PC-3 (cell line): ENCODE results near the gene NUP133. TPM values are rescaled to one million over a fixed set of nuclear protein-coding genes. Genes with fewer than 3 reads are reported as not detected.

Source experiments
- ATAC-seq: fragments of 200-7000 bp; cut with Tn5 transposase; 2 replicates; pipeline ENCODE4 v1.9.1; 2020; ENCODE audit warnings: mild to moderate bottlenecking, moderate library complexity
- BruUV-seq: library from RNA; stranded (reverse); fragments of 400-500 nt; replicated peaks from 2 replicates; lab custom pipeline; 2021; lab: Mats Ljungman, UMichigan
- CTCF ChIA-PET: fragments of 300-600 bp; sonication (Branson Sonifier 250); formaldehyde crosslinking; loops from one replicate; lab custom pipeline; 2022; ENCODE audit warnings: antibody characterized with exemption; lab: Charles Lee
- POLR2A ChIA-PET: fragments of 300-600 bp; sonication (Branson Sonifier 250); formaldehyde crosslinking; loops from one replicate; lab custom pipeline; 2022; ENCODE audit warnings: antibody characterized with exemption; ENCODE audit not compliant: unreplicated experiment; lab: Charles Lee
- DNase-seq: peaks from one replicate; pipeline ENCODE4 v3.0.0-alpha.2; 2015
- H2AFZ ChIP-seq: fragments of 300-600 bp; sonication (generic); 2 replicates; pipeline ENCODE4 v1.6.0; 2016; ENCODE audit warnings: antibody characterized with exemption, low read length
- H3F3A ChIP-seq: fragments of 300-600 bp; sonication (generic); one replicate; pipeline ENCODE4 v1.6.0; 2017; ENCODE audit warnings: antibody characterized with exemption, low read length, control low read depth, mild to moderate bottlenecking; ENCODE audit not compliant: unreplicated experiment
- H3K27ac ChIP-seq: fragments of 300-600 bp; sonication (generic); 2 replicates; pipeline ENCODE4 v1.5.1; 2016; ENCODE audit warnings: mild to moderate bottlenecking, low read length
- H3K27me3 ChIP-seq: fragments of 300-600 bp; sonication (generic); 2 replicates; pipeline ENCODE4 v1.6.1; 2016; ENCODE audit warnings: low read length, mixed read lengths
- H3K36me3 ChIP-seq: fragments of 300-600 bp; sonication (generic); 2 replicates; pipeline ENCODE4 v1.6.1; 2016; ENCODE audit warnings: low read depth, mixed run types, low read length, mixed read lengths
- H3K4me1 ChIP-seq: fragments of 300-600 bp; sonication (generic); 2 replicates; pipeline ENCODE4 v1.5.1; 2016; ENCODE audit warnings: low read length; ENCODE audit not compliant: insufficient read depth
- H3K4me2 ChIP-seq: fragments of 300-600 bp; sonication (generic); 2 replicates; pipeline ENCODE4 v1.6.0; 2016; ENCODE audit warnings: low read length
- H3K4me3 ChIP-seq: fragments of 300-600 bp; sonication (generic); 2 replicates; pipeline ENCODE4 v1.5.1; 2016; ENCODE audit warnings: mild to moderate bottlenecking, low read length, mixed read lengths
- H3K79me2 ChIP-seq: fragments of 300-600 bp; sonication (generic); 2 replicates; pipeline ENCODE4 v1.6.1; 2017; ENCODE audit warnings: low read length, mixed read lengths
- H3K9ac ChIP-seq: fragments of 300-600 bp; sonication (generic); 2 replicates; pipeline ENCODE4 v1.6.0; 2016; ENCODE audit warnings: mild to moderate bottlenecking, low read length
- H3K9me2 ChIP-seq: fragments of 300-600 bp; sonication (generic); replicated peaks from 2 replicates; pipeline ENCODE4 v1.6.1; 2016; ENCODE audit warnings: mixed run types, low read length, mixed read lengths
- H3K9me3 ChIP-seq: fragments of 300-600 bp; sonication (generic); 2 replicates; pipeline ENCODE4 v1.6.1; 2016; ENCODE audit warnings: low read length, mixed read lengths
- H4K20me1 ChIP-seq: fragments of 300-600 bp; sonication (generic); 2 replicates; pipeline ENCODE4 v1.6.1; 2016; ENCODE audit warnings: low read length, mixed read lengths
- CTCF ChIP-seq: fragments of 300-600 bp; sonication (generic); conservative IDR thresholded peaks from 2 replicates; pipeline ENCODE4 v1.5.1; 2017; ENCODE audit warnings: antibody characterized with exemption, low read depth, mild to moderate bottlenecking, low read length
- EZH2 ChIP-seq: fragments of 300-600 bp; sonication (generic); IDR thresholded peaks from one replicate; pipeline ENCODE4 v1.6.1; 2017; ENCODE audit warnings: antibody characterized with exemption, mild to moderate bottlenecking, low read length; ENCODE audit not compliant: unreplicated experiment
- EZH2phosphoT487 ChIP-seq: fragments of 300-600 bp; sonication (generic); IDR thresholded peaks from 2 replicates; pipeline ENCODE4 v1.6.1; 2018; ENCODE audit warnings: mild to moderate bottlenecking, antibody characterized with exemption, low read length, borderline replicate concordance
- intact Hi-C: fragments of 100-400 bp; cut with micrococcal nuclease; formaldehyde crosslinking; loops from 2 replicates; pipeline ENCODE4 v1.9.0; 2023
- total RNA-seq: library from RNA; depleted of rRNA; stranded (reverse); fragments of >200 nt; gene quantifications from 2 replicates; pipeline ENCODE4 v1.2.3, GENCODE V29; 2014

NUP133 gene
- total RNA-seq, 1 experiment from 2014 or later: 63.6 TPM

GRCh38 chr1:229531326-229531725 is 23.2 kb upstream of the NUP133 start:
- Histone ChIP-seq H2AFZ (no peak overlapping the region), H3K27me3 (no peaks in the 10 kb centered on the region), H3K4me1 (no peaks in the 10 kb centered on the region), H3K9me2 (no peaks in the 10 kb centered on the region), H3K4me2 (no peak overlapping the region), H4K20me1 (no peaks in the 10 kb centered on the region), H3F3A (no peaks in the 10 kb centered on the region), H3K27ac (no peak overlapping the region), H3K9ac (no peak overlapping the region), H3K4me3 (no peak overlapping the region), H3K9me3 (no peaks in the 10 kb centered on the region), H3K36me3 (peaks cover 28% of the 10 kb centered on the region; the same call in 1 of the 2 replicates), H3K79me2 (no peaks in the 10 kb centered on the region)
- TF ChIP-seq EZH2 (no peak), CTCF (no peak), EZH2phosphoT487 (no peak)
- ChIA-PET CTCF (no interaction called here), POLR2A (no interaction called here)
- intact Hi-C loops: no loop called here
- BruUV-seq: no TSS peak
- ATAC-seq (no peak), DNase-seq (no peak)

DNA sequence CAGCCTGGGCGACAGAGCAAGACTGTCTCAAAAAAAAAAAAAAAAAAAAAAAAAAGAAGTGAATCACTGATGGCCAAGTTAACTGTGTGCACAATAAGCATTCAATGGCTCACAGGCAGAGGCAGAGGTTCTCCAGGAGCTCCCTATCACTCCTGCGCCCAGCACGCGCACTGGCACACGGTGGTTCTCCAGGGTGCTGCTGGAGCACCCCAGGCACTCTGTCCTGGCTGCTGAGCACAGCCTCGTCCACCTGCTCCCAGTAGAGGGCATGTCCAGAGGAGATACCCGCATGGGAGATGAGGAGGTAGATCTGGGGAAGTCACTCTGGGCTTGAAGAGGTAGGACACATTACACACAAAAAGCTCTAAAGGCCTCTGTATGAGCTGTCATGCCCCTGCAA is 21.5 kb upstream of the NUP133 start:
- Histone ChIP-seq H3K36me3 (peaks cover 21% of the 10 kb centered on the region), H3K27me3 (no peaks in the 10 kb centered on the region), H3K4me2 (no peak overlapping the region), H3K27ac (no peak overlapping the region), H3F3A (no peaks in the 10 kb centered on the region), H3K79me2 (no peaks in the 10 kb centered on the region), H3K4me3 (no peak overlapping the region), H2AFZ (no peak overlapping the region), H3K4me1 (no peaks in the 10 kb centered on the region), H4K20me1 (no peaks in the 10 kb centered on the region), H3K9ac (no peak overlapping the region), H3K9me3 (no peaks in the 10 kb centered on the region), H3K9me2 (no peaks in the 10 kb centered on the region)
- CTCF ChIA-PET: no interaction called here
- no peak for TF ChIP-seq CTCF
- no peak for TF ChIP-seq EZH2
- TF ChIP-seq EZH2phosphoT487: no peak
- BruUV-seq: no TSS peak
- POLR2A ChIA-PET: no interaction called here
- no peak for DNase-seq
- no peak for ATAC-seq
- intact Hi-C loops: no loop called here

- ChIA-PET POLR2A (no interaction called here), CTCF (no interaction called here)
- no peak overlapping the region for H3K4me3 ChIP-seq
- DNase-seq: no peak
- H3K4me2 ChIP-seq: no peak overlapping the region
- H3F3A ChIP-seq: no peaks in the 10 kb centered on the region
- H3K27ac ChIP-seq: no peak overlapping the region
- H4K20me1 ChIP-seq: no peaks in the 10 kb centered on the region
- H3K79me2 ChIP-seq: no peaks in the 10 kb centered on the region
- H3K36me3 ChIP-seq: peaks cover 18% of the 10 kb centered on the region
- BruUV-seq: no TSS peak
- H2AFZ ChIP-seq: no peak overlapping the region
- ATAC-seq: no peak
- H3K9me3 ChIP-seq: no peaks in the 10 kb centered on the region
- no peaks in the 10 kb centered on the region for H3K4me1 ChIP-seq
- intact Hi-C loops: no loop called here
- no peaks in the 10 kb centered on the region for H3K27me3 ChIP-seq
- no peak for TF ChIP-seq CTCF
- no peak for TF ChIP-seq EZH2phosphoT487
- no peak for TF ChIP-seq EZH2
- no peaks in the 10 kb centered on the region for H3K9me2 ChIP-seq
- no peak overlapping the region for H3K9ac ChIP-seq
Measured at GRCh38 chr1:229526695-229527094, 18.6 kb upstream of the NUP133 start.
